CD1c-positive myeloid dendritic cell (primary cell): ENCODE data around the gene MYO3B.

ENCODE experiments used
- DNase-seq: peaks from one replicate; pipeline ENCODE4 v3.0.0-alpha.2; 2016; ENCODE audit errors: extremely low spot score

The MYO3B gene

GRCh38 chr2:170300993-170301392 is 123.0 kb downstream of the MYO3B start:
- no peak for DNase-seq

- no peak for DNase-seq
These were observed 123.7 kb downstream of the MYO3B start for GRCh38 chr2:170301626-170302025.

- no peak for DNase-seq
These were observed 127.8 kb downstream of the MYO3B start for GRCh38 chr2:170305711-170306110.

GRCh38 chr2:170306293-170306873 is 128.4 kb downstream of the MYO3B start:
- no peak for DNase-seq

- no peak for DNase-seq
These were observed 129.1 kb downstream of the MYO3B start for GRCh38 chr2:170307052-170307451.

- DNase-seq, result no peak
These were observed 129.8 kb downstream of the MYO3B start for GRCh38 chr2:170307555-170308351.

GRCh38 chr2:170310876-170311502 is 133.0 kb downstream of the MYO3B start:
- DNase-seq, result no peak

GRCh38 chr2:170313347-170313991 is 135.5 kb downstream of the MYO3B start:
- no peak for DNase-seq

GRCh38 chr2:170313992-170314348 is 136.0 kb downstream of the MYO3B start:
- no peak for DNase-seq

GRCh38 chr2:170314744-170315447 is 136.9 kb downstream of the MYO3B start:
- DNase-seq, result no peak

GRCh38 chr2:170320948-170321347 is 143.0 kb downstream of the MYO3B start:
- no peak for DNase-seq

GRCh38 chr2:170321526-170321925 is 143.6 kb downstream of the MYO3B start:
- DNase-seq, result no peak

GRCh38 chr2:170322140-170322766 is 144.3 kb downstream of the MYO3B start:
- no peak for DNase-seq

GRCh38 chr2:170323743-170324142 is 145.8 kb downstream of the MYO3B start:
- no peak for DNase-seq

GRCh38 chr2:170324640-170325046 is 146.7 kb downstream of the MYO3B start:
- DNase-seq, result peak; percentile 34

- DNase-seq, result no peak
These were observed 152.9 kb downstream of the MYO3B start for GRCh38 chr2:170330881-170331280.

- no peak for DNase-seq
These were observed 154.9 kb downstream of the MYO3B start for GRCh38 chr2:170332676-170333402.

GRCh38 chr2:170335351-170335750 is 157.4 kb downstream of the MYO3B start:
- DNase-seq, result no peak

- no peak for DNase-seq
These were observed 158.5 kb downstream of the MYO3B start for GRCh38 chr2:170336408-170336807.

- DNase-seq, result no peak
These were observed 159.0 kb downstream of the MYO3B start for GRCh38 chr2:170336916-170337315.

- no peak for DNase-seq
These were observed 161.4 kb downstream of the MYO3B start for GRCh38 chr2:170339322-170339721.
